DMS 273 (cell line): ENCODE measurements around the gene MGAT3.

Experiments used
- DNase-seq: peaks from one replicate; lab custom pipeline; 2025; ENCODE audit not compliant: unreplicated experiment; lab: John Stamatoyannopoulos, UW

Gene MGAT3

DNA sequence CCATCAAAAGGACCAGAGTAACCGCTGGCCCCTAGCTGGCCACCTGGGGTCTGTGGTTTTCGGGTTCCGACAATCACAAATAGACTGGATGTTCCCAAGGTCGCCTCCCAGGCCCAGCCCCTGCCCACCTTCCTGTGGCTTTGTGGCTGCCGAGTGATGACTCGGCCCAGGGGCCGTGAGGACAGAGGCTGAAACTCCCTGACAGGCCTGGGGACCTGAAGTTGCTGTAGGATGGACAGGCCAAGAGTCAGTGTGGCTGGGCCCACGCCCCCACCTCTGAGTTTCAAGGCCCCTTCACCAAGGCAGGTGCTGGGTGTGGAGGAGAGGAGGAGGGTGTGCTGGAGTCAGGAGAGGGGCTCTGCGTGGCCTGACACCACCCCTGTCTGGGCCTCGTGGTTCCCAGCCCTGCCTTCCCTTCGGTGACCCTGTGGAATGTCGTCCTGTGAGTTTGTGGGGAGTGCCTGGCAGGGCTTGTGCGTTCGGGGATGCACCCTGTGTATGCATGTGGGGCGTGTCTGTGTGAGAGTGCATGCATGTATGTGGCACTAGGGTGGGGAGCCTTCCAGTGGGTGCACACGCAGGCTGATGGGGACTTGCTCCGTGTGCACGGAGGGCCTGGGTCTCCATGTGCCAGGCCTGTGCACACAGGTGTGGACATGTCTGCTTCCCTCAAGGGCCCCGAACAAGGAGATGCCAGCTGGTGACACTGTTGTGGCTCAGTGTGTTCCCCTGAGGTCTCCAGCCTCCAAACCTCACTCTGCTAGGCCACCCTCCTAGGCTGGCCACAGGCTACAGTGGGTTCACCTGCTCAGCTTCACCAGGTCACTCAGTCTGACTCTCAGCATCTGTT lies 8.4 kb upstream of the MGAT3 start:
- DNase-seq = no peak

DNA sequence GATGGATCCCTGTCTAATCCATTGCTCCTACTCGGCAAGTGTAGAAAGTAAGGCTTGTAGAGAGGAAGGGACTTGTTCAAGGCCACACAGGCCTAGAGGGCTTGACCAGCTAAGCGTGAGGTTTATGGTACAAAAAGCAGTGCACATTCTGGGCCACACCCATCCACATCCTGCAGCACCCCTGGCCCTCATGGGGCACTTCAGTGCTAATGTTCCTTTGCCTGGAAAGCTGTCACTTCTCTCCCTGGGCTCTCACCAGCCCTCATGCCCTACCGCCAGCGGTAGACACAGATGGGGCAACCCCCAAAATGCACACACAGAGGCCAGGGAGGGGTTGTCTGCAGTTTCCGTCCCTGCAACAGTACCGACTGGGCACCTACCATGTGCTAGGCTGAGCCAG lies 7.1 kb upstream of the MGAT3 start:
- no peak for DNase-seq

DNA sequence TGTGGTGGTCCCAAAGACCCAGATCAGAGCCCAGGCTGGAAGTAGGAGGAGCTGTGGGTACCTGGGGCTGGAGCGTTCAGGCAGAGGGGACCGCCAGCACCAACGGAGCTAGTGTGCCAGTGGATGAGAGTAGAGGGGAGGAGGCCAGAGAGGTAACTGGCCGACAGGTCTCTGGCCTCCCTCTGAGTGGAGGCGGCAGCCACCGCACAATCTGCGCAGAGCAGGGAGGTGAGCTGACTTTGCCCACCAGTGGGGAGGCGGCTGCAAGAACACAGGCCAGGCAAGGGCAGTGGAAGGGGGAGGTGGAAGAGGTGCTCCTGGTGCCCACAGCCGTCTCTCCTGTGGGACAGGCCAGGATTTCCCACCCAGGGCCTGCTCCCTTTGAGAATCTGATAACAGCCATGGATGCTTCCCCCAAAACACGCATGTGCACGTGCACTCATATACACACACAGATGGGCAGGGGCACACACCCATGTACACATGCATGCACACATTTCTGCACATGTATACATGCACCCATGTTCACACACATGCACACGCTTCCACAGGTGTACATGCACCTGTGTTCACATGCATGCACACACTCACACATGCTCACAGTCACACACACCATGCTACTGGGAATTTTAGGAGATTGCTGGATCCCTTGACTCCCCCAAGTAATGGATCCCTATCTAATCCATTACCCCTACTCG lies 6.4 kb upstream of the MGAT3 start:
- no peak for DNase-seq

DNA sequence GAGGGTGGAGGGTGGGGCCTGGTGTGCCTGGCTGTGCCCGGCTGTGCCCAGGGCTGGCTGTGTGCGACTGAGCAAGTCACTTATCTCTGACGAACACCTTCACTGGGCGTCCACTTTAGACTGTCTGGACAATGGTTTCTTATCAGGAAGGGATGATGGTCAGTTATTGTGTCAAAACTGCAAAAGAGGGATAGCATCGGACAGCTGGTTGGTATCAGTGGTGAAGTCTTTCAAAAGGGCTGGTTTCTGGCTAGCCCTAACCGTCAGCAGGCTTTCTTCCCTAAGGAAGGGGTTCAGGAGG lies 4.1 kb upstream of the MGAT3 start:
- DNase-seq = no peak

DNA sequence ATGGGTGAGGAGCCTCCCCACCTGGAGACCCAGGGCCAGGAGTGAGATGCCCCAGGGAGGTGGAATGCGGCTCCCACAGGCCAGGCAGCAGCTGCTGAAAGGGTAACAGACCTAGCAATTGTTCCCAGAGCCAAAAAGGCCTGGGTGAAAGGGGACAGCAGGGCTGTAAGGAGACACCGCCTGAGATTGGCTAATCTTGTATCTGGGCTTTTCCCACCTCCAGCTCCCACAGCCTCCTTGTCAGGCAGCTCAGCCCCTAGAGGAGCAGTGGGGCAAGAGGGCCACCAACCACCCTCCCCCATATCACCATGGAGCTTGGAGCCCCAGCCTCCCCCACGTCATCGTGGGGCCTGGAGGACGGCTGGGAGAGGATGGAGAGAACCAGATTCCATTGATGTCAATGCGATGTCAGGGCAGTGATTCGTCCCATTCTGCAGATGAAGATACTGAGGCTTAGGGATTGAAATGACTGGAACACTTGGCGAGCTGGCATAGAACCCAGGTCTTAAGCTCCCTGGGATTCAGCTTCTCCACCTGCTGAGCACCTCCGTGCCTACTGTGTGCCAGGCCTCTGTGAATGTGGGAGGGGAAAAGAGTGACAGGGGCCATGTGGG lies 2.9 kb upstream of the MGAT3 start:
- peak; percentile 70 for DNase-seq

DNA sequence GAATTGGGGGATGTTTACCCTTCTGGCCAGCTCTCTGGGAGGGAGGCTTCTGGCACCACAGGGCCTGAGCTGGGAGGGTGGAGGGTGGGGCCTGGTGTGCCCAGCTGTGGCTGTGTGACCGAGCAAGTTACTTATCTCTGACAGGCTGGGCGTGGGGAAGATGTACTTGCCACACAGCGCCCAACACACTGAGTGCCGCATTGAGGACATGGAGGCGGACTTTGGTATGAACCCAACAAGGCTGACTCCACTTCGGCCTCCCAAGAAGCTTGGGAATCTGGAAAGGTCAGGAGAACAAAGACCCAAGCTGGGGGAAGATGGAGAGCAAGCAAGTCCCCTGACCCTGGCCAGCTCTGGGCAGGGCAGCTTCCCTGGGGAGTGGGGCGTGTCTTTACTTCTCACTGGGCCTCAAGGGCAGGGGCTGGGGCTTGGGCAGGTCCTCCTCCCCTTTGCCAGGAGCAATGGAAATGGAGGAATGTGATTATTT lies 2.4 kb upstream of the MGAT3 start:
- DNase-seq = peak; percentile 25

DNA sequence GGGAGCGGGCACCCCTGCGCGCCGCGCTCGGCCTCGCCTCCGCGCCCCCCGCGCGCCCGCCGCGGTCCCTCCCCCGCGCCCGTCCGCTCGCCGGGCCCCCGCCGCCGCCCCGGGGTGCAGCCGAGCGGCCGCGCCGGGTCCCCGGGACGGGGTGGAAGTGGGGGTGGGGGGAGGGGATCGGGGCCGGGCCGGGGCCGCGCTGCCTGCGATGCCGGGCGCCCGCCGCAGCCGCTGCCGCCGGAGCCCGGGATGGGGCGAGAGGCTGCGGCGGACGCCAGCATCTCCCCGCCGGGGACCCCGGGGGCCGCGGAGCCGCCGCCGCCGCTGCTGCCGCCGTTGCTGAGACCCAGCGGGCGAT lies 365 bp downstream of the MGAT3 start:
- peak; percentile 44 for DNase-seq

DNA sequence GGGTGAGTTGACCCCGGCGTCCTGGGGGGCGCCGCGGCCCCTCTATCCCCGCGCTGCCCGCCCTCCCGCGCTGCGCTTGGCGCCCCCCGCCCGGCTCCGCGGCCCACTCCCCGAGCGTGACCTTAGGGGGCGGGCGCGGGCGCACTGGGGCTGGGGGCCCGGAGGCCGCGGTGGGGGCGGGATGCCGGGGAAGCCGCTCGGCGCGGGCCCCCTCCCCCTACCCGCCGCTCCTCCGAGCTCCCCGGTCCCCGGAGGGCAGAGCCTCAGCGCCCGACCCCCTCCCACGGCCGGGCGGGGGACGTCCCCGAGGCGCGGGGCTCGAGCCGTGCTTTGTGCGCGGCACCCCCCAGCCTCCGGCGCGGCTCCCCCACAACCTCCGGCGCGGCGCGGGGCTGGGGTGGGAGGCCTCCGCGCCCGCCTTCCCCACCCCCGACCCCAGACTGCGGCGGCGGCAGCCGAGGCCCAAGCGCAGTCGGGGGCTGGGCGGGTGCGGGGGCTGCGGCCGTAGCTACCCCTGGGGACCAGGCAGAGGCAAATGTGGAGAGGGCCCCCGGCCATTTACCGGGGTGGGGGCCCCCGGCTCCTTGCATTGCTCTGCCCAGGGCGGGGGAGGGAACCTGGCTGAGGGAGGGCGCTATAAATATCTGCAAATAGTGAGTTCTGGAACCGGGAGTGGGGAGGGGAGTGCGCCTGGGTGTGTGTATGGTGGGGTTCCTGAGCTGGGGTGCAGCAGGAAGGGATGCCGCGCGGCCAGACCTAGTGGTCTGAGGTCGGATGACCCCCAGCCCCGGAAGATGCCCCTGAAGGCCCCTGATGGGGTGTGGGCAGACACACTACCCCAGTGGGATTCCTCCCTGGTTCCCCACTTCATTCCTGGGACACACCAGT lies 988 bp downstream of the MGAT3 start:
- DNase-seq = peak; percentile 32

DNA sequence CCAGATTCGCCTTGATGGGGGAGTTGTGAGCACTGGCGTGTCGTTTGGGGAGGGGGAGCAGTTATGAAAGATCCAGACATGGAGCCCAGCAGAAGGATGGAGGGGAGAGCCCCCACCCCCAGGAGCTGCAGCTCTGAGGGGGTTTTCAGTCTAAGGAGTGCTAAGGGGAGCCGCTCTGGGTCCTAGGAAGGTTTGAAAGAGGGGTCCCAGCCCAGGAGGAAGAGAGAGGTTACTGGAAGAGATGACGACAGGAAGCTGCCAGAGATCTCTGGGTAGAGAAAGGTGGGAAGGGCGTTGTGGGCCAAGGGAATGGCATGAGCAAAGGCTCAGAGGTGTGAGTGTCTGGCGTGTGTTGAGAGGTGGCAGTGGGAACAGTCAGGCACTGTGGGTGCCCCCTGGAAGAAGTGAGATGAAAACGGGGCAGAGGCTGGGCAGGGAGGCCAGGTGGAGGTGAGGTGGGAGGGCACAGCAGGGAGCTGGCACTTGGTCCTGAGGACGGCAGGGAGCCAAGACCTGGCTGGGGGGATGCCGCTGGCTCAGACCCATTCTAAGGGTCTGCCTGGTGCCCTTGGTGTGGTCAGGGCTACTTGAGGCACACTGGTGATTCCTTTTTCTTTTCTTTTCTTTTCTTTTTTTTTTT lies 1.8 kb downstream of the MGAT3 start:
- DNase-seq = no peak

DNA sequence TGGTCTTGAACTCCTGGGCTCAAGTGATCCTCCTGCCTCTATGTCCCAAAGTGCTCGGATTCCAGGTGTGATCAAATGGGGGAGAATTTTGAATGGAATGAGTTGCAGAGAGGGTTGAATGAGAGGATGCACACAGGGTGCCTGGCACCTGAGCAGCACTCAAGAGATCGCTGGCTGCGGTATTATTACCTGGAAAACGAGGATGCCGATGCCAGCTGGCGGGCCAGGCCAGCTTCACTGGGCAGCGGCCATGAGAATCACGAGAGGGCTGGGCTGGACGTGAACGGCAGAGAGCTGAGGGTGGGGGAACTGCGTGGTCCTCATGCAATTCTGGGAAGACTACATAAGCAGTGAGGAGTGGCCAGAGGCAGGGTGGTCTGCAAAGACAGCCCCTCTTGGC lies 2.9 kb downstream of the MGAT3 start:
- no peak for DNase-seq

DNA sequence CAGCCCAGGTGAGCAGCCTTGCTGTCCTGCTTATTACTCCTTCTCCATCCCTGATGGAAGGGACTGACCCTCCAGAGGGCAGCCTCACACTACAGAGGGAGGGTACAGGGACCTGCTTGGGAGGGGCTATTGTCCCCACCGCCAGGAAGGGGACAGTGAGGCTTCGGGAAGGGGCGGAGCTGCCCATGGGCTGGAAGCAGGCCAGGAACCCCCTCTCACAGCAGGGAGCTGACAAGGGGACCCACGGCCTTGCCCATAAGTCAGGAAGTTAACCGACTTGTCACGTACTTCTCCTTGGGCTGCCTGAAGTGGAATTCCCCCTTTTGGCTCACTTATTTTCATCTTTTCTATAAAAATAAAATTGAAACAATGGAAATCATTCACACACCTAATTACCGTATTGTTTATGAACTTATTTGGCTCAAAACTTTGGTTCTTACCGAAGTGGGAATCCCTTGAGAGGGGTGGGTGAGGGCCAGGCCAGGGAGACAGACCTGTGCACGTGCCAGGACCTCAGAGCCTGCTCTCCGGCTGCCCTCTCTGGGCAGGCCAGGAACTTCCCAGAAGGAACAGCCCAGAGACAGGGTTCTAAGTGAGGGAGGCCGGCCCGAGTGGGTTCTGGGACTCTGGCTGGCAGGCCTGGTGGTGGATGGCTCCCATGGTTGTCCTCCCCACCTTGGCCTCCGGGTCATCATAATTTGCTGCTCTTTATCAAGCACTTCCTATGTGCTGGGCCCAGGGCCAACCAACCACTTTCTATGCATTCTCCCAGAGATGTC lies 5.8 kb downstream of the MGAT3 start:
- DNase-seq = no peak

DNA sequence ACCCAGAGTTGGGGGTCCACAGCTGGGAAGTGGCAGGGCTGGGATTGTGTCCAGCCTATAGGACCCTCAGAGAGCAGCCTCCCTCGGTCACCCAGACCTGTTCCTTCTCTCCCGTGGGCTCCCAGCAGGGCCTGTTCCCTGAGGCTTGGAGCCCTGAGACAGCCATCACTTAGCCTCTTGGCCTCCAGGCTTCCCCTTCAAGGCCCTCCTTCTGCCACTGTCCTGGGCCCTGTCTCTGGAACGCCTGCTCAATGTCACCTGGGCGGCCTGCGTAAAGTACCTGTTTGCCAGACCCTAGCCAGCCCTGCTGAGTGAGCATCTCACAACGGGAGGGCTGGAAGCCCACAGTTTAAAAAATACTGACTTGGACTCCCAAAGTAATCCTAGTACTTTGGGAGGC lies 6.5 kb downstream of the MGAT3 start:
- DNase-seq = no peak

DNA sequence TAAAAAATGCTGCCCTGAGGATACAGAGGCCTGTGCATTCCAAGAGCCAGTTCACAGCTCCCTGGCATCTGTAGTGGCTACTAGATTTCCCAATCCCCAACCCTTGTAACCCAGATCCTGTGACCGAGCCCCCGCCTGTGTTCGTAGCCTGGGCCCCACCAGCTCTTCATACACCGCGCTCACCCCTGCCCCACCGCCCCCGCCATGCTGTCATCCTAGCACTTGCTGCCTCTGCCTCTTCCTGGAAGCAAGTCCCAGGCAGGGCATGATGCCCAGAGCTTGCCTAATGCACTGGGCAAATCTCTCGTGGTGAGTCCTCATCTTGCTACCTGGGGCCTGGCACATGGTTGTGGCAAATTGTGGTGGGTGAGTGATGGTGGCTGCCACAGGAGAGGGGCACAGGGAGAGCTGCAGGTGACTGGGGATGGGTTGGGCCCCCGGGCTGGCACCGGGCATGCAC lies 7.1 kb downstream of the MGAT3 start:
- DNase-seq = no peak

DNA sequence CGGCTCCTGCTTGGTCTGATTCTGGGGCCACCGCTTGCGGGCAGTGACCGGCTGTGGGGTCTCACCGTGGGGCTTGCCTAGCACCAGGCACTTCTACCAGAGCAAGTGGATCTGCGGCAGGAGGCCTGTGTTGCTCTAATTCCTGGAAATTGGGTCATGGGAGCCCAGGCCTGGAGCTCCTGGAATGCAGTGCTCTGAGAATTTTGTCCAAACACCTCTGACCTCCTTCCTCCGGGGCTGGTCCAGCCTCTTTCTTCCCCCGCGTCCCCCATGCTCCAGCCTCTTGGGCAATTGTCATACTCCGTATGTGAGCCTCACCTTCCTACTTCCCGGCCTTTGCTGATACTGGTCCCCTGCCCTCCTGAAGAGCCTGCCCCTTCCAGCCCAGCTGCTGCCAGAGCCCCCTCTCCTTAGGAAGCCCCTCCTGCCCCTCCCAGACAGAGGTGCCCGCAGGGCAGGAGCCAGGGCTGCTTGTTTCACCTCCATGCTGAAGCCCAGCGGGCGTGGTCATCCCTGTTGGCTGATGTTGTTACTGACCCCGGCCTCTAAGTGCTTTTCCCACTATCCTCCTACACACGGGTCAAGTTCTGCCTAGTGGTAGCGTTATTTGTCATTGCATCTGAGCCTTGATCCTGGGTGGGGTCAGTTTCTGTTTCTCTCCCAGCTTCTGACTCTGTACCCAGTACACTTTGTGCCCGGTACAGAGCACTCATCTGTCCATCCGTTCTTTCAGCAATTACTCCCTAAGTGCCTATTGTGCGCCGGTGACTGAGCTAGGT lies 9.6 kb downstream of the MGAT3 start:
- no peak for DNase-seq

DNA sequence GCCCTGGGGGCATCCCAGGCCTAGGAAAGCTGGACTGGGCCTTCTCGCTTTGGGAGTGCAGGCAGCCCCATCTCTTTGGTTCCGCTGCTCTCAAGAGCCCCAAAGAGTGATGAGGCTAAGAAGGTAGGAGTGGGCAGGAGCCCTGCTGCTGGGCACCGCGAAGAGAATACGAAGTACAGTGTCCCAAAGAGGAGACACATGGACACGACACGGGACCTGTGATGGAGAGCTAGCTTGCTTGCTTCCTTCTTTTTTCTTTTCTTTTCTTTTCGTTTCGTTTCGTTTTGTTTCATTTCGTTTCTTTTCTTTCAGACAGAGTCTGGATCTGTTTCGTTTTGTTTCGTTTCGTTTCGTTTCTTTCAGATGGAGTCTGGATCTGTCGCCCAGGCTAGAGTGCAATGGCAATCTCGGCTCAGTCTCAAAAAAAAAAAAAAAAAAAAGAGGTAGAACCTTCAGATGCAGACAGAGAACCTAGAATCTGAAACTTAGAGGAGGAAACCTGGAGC lies 10.6 kb downstream of the MGAT3 start:
- no peak for DNase-seq

DNA sequence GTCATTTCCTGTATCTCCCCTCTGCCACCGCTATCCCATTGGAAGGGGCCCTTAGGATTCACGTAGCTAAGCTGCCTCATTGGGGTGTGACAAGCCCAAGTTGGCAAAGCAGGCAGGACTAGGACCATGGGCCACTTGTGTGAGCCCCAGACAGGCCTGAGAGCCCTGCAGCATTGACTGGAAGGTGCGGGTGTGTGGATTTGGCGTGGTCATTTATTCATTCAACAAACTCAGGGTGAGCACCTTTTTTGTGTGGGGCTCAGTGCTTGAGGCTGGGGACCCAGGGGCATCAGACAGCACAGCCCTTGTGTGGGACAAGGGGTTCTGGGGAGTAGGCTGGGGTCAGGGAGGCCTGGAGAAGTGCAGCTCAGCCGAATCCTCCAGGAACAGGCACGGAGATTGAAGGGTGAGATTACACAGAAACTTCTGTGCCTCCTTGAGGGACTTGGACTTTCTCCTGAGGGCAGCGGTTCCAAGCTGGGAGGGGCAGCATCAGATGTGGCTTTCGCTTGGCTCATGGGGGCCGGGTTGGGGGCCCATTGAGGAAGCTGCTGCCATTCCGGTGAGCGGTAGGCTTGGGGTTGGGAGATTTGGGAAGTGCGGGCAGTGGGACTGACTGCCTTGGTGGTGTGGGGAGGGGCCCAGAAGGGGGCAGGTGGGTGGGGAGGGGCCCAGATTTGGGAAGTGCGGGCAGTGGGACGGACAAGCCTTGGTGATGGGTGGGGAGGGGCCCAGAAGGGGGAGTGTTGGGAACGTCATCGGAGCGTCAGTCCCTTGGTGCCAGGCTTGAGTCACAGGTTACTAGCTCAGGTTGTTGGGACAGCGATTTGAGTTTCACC lies 11.9 kb downstream of the MGAT3 start:
- DNase-seq = no peak

DNA sequence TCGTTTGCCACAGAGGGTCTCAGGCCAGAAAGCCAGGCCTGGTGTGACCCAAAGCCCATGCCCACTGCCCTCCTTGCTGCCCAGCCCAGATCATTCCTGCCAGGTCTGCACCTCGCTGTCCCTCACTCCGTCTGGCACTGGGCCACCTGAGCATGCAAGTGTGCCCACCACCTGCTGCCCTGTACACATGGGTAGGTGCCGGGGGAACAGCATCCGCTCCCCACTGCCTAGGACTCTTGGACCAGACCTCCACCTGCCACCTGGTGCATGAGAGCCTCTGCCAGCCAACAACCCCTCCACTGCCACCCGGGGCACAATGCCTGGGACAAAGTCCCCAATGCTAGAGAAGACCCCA lies 12.5 kb downstream of the MGAT3 start:
- no peak for DNase-seq
